ENCODE measurements around the gene C16orf82. TPM values are rescaled to one million over a fixed set of nuclear protein-coding genes. Genes with fewer than 3 reads are reported as not detected.

The C16orf82 gene
- total RNA-seq, 4 donors from 2014 or later, result not detected

DNA sequence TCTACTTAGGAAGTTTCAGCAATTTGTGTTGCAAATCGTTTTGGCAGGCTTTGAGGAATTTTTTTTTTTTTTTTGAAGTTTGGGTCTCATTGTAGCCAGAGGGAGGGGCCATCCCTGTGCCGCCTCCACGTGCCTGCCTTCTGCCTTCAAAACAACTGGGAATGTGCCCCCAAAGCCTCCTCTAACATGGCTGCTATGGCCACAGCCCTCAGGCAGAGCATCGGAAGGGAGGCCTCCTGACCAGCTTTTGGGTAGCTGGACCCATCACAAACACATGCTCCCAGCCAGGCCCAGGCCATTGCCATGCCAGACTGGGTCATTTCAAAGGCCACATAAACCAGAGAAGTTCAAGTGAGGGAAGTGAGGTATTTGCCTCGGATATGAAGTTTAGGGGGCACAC lies 21.5 kb downstream of the C16orf82 start:
- ATAC-seq (ENCODE audit: low FRiP score), result no peak
- DNase-seq (ENCODE audit: low spot score), result no peak
- TF ChIP-seq, protein P1, sequence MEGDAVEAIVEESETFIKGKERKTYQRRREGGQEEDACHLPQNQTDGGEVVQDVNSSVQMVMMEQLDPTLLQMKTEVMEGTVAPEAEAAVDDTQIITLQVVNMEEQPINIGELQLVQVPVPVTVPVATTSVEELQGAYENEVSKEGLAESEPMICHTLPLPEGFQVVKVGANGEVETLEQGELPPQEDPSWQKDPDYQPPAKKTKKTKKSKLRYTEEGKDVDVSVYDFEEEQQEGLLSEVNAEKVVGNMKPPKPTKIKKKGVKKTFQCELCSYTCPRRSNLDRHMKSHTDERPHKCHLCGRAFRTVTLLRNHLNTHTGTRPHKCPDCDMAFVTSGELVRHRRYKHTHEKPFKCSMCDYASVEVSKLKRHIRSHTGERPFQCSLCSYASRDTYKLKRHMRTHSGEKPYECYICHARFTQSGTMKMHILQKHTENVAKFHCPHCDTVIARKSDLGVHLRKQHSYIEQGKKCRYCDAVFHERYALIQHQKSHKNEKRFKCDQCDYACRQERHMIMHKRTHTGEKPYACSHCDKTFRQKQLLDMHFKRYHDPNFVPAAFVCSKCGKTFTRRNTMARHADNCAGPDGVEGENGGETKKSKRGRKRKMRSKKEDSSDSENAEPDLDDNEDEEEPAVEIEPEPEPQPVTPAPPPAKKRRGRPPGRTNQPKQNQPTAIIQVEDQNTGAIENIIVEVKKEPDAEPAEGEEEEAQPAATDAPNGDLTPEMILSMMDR (IDR thresholded peaks at IDR 0.05), result no peak

DNA sequence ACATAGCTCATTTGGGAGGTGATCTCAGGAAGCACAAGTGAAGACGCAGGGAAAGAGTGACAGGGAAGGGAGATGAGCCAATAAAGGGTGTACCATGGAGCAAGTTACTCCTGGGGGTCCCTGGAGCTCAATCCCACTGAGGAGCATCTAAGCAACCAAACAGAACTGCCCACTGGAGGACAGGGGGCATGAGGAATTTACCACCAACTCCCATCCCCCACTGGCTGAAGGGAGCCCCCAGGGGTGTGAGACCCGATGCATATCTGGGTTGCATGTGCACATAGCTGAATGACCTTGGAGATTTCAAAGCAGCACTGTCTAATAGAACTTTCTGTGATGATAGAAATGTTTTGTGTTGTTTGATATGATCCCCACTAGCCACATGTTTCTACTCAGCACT lies 29.6 kb downstream of the C16orf82 start:
- DNase-seq (ENCODE audit: low spot score) (no peak), ATAC-seq (ENCODE audit: low FRiP score) (no peak)
- TF ChIP-seq, protein P1 (IDR thresholded peaks at IDR 0.05), result no peak

- no peak for ATAC-seq (ENCODE audit: low FRiP score)
- TF ChIP-seq, protein P1 (IDR thresholded peaks at IDR 0.05), result no peak
- no peak for DNase-seq (ENCODE audit: low spot score)
Measured at GRCh38 chr16:27097800-27098230, 31.1 kb downstream of the C16orf82 start.

GRCh38 chr16:27098366-27099049 lies 31.8 kb downstream of the C16orf82 start:
- no peak for DNase-seq (ENCODE audit: low spot score)
- TF ChIP-seq, protein P1 (IDR thresholded peaks at IDR 0.05), result no peak
- ATAC-seq (ENCODE audit: low FRiP score), result no peak

DNA sequence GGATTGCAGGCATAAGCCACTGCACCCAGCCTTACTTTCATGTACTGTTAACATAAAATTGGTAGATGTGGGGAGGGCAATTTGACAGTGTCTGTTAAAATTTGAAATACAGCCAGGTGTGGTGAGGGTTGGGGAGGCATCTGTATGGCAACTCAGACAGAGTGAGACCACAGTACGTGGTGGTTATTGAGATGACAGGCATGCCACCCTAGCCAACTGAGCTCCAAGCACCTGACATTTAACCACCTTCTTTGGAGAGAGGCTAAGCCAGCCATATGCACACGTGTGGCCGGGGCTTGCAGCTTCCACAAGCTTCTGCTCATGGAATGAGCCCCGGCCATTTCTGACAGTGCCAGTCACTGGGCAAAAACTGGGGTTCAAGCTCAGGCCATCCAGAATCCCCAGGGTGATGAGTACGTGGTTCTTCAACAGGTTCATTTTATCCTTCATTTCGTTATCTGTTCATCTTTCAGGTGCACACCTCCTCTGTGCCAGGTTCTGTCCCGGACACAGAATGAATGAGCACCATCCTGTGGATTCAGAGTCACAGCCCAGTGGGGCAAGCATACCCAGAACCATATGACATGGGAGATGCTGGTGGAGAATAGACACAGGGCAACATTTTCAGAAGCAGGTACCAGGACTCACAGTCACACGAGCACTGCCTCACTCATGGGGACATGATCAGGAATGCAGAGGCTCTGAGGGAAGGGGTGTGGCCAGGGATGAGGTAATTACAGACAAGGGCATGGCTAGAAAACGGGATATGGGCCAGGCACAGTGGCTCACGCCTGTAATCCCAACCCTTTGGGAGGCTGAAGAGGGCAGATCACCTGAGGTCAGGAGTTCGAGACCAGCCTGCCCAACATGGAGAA lies 36.2 kb downstream of the C16orf82 start:
- TF ChIP-seq, protein P1 (IDR thresholded peaks at IDR 0.05), result no peak
- ATAC-seq (ENCODE audit: low FRiP score), result no peak
- no peak for DNase-seq (ENCODE audit: low spot score)

DNA sequence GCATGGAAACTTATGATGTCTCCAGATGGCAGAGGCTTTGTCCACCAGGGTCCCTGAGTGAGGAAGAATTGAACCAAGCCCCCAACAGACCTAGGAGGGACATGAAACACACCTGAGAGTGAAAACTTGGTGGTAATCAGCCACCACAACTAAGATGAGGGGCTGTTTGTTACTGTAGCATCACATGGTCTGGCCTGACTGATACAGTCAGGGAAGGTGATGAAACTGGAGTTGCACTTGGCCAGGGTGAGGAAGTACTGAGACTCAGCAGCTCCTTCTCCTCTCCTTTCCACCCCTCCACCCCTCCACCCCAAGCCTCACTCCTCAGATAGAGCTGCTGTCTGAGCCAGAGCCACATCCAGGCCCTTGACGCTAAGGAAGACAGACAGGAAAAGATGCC lies 37.2 kb downstream of the C16orf82 start:
- no peak for DNase-seq (ENCODE audit: low spot score)
- ATAC-seq (ENCODE audit: low FRiP score), result no peak
- TF ChIP-seq, protein P1 (IDR thresholded peaks at IDR 0.05), result no peak

Measured in omental fat pad (tissue), 4 donors.